ENCODE data around the gene CCDC148.

The CCDC148 gene

GRCh38 chr2:158255257-158255656 lies 201.3 kb downstream of the CCDC148 start:
- no peak for DNase-seq (ENCODE audit: low spot score)
- TF ChIP-seq CTCF (IDR thresholded peaks at IDR 0.05; ENCODE audit: extremely low read depth, missing control alignments), result no peak

GRCh38 chr2:158253170-158253569 lies 203.4 kb downstream of the CCDC148 start:
- DNase-seq (ENCODE audit: low spot score), result no peak
- TF ChIP-seq CTCF (IDR thresholded peaks at IDR 0.05; ENCODE audit: extremely low read depth, missing control alignments), result no peak

GRCh38 chr2:158251356-158251755 lies 205.2 kb downstream of the CCDC148 start:
- TF ChIP-seq CTCF (IDR thresholded peaks at IDR 0.05; ENCODE audit: extremely low read depth, missing control alignments), result no peak
- DNase-seq (ENCODE audit: low spot score), result no peak

GRCh38 chr2:158243392-158243791 lies 213.2 kb downstream of the CCDC148 start:
- no peak for DNase-seq (ENCODE audit: low spot score)
- no peak for TF ChIP-seq CTCF (IDR thresholded peaks at IDR 0.05; ENCODE audit: extremely low read depth, missing control alignments)

- no peak for TF ChIP-seq CTCF (IDR thresholded peaks at IDR 0.05; ENCODE audit: extremely low read depth, missing control alignments)
- DNase-seq (ENCODE audit: low spot score), result no peak
Measured at GRCh38 chr2:158242280-158242679, 214.3 kb downstream of the CCDC148 start.

GRCh38 chr2:158240975-158241374 lies 215.6 kb downstream of the CCDC148 start:
- no peak for DNase-seq (ENCODE audit: low spot score)
- no peak for TF ChIP-seq CTCF (IDR thresholded peaks at IDR 0.05; ENCODE audit: extremely low read depth, missing control alignments)

- no peak for TF ChIP-seq CTCF (IDR thresholded peaks at IDR 0.05; ENCODE audit: extremely low read depth, missing control alignments)
- no peak for DNase-seq (ENCODE audit: low spot score)
Measured at GRCh38 chr2:158239271-158239670, 217.3 kb downstream of the CCDC148 start.

Data from GM20000 (cell line).